NCI-H1105 (cell line): ENCODE data around the gene LY86.

Experiments
- DNase-seq: peaks from one replicate; lab custom pipeline; 2025; lab: John Stamatoyannopoulos, UW

The LY86 gene

GRCh38 chr6:6570929-6571671 lies 17.4 kb upstream of the LY86 start:
- DNase-seq = no peak

- no peak for DNase-seq
Observed at GRCh38 chr6:6575143-6575542, 13.4 kb upstream of the LY86 start.

GRCh38 chr6:6577735-6578134 lies 10.8 kb upstream of the LY86 start:
- no peak for DNase-seq

- DNase-seq = no peak
Observed at GRCh38 chr6:6579281-6579680, 9.2 kb upstream of the LY86 start.

GRCh38 chr6:6580225-6580856 lies 8.2 kb upstream of the LY86 start:
- no peak for DNase-seq

GRCh38 chr6:6581054-6581453 lies 7.5 kb upstream of the LY86 start:
- no peak for DNase-seq

GRCh38 chr6:6582131-6582530 lies 6.4 kb upstream of the LY86 start:
- DNase-seq = no peak

GRCh38 chr6:6583836-6584235 lies 4.7 kb upstream of the LY86 start:
- no peak for DNase-seq

- no peak for DNase-seq
Observed at GRCh38 chr6:6584310-6585002, 4.1 kb upstream of the LY86 start.

GRCh38 chr6:6585003-6585311 lies 3.6 kb upstream of the LY86 start:
- no peak for DNase-seq

- no peak for DNase-seq
Observed at GRCh38 chr6:6586167-6586566, 2.4 kb upstream of the LY86 start.

- DNase-seq = no peak
Observed at GRCh38 chr6:6586671-6587526, 1.6 kb upstream of the LY86 start.

GRCh38 chr6:6587696-6588063 lies 840 bp upstream of the LY86 start:
- DNase-seq = no peak

- no peak for DNase-seq
Observed at GRCh38 chr6:6588924-6589709, 597 bp downstream of the LY86 start.

GRCh38 chr6:6590530-6590929 lies 2.0 kb downstream of the LY86 start:
- no peak for DNase-seq

GRCh38 chr6:6591778-6592465 lies 3.4 kb downstream of the LY86 start:
- no peak for DNase-seq

GRCh38 chr6:6592826-6593475 lies 4.4 kb downstream of the LY86 start:
- no peak for DNase-seq

- no peak for DNase-seq
Observed at GRCh38 chr6:6593867-6594468, 5.4 kb downstream of the LY86 start.

GRCh38 chr6:6595025-6595424 lies 6.5 kb downstream of the LY86 start:
- no peak for DNase-seq

- DNase-seq = no peak
Observed at GRCh38 chr6:6595952-6596351, 7.4 kb downstream of the LY86 start.
